H9 (cell line): Measurements from ENCODE around the gene ABCA7. TPM values are rescaled to one million over a fixed set of nuclear protein-coding genes. Genes with fewer than 3 reads are reported as not detected.

Experiments
- DNase-seq: peaks from one replicate; pipeline ENCODE4 v3.0.0-alpha.2; 2017
- H2AFZ ChIP-seq: one replicate; pipeline ENCODE4 v1.6.1; 2013; ENCODE audit warnings: mild to moderate bottlenecking, low read length, control low read depth, moderate library complexity
- H2AK5ac ChIP-seq: 2 replicates; pipeline ENCODE4 v1.6.1; 2013; ENCODE audit warnings: low read length, control low read depth, mixed read lengths; ENCODE audit not compliant: insufficient read length
- H2BK120ac ChIP-seq: one replicate; pipeline ENCODE4 v1.6.1; 2013; ENCODE audit warnings: low read depth, mild to moderate bottlenecking, low read length, control low read depth, inconsistent platforms; ENCODE audit not compliant: poor library complexity, severe bottlenecking
- H2BK12ac ChIP-seq: 2 replicates; pipeline ENCODE4 v1.6.1; 2013; ENCODE audit warnings: low read length, control low read depth, mixed read lengths, low read depth; ENCODE audit not compliant: insufficient read length
- H2BK15ac ChIP-seq: 2 replicates; pipeline ENCODE4 v1.6.1; 2013; ENCODE audit warnings: low read depth, low read length, control low read depth
- H2BK20ac ChIP-seq: one replicate; pipeline ENCODE4 v1.6.1; 2013; ENCODE audit warnings: low read depth, mild to moderate bottlenecking, low read length, control low read depth, inconsistent platforms; ENCODE audit not compliant: poor library complexity, severe bottlenecking
- H2BK5ac ChIP-seq: 2 replicates; pipeline ENCODE4 v1.6.1; 2013; ENCODE audit warnings: low read length, control low read depth, mixed read lengths; ENCODE audit not compliant: insufficient read length
- H3K14ac ChIP-seq: 2 replicates; pipeline ENCODE4 v1.6.1; 2013; ENCODE audit warnings: low read length, control low read depth; ENCODE audit not compliant: insufficient read depth
- H3K18ac ChIP-seq: 2 replicates; pipeline ENCODE4 v1.6.1; 2013; ENCODE audit warnings: low read depth, mild to moderate bottlenecking, mixed read lengths, low read length, control low read depth; ENCODE audit not compliant: insufficient read length
- H3K23ac ChIP-seq: 2 replicates; pipeline ENCODE4 v1.6.1; 2013; ENCODE audit warnings: low read length, control low read depth, mixed read lengths, low read depth; ENCODE audit not compliant: insufficient read length
- H3K23me2 ChIP-seq: 2 replicates; pipeline ENCODE4 v1.6.1; 2013; ENCODE audit warnings: low read depth, mild to moderate bottlenecking, mixed read lengths, low read length, control low read depth; ENCODE audit not compliant: insufficient read length, poor library complexity, severe bottlenecking
- H3K27ac ChIP-seq: 2 replicates; pipeline ENCODE4 v1.5.1; 2013; ENCODE audit warnings: low read length, control low read depth, mixed read lengths, low read depth; ENCODE audit not compliant: insufficient read length
- H3K27me3 ChIP-seq: 2 replicates; pipeline ENCODE4 v1.6.1; 2013; ENCODE audit warnings: low read length, control low read depth, inconsistent platforms; ENCODE audit not compliant: insufficient read depth
- H3K4ac ChIP-seq: 2 replicates; pipeline ENCODE4 v1.6.1; 2013; ENCODE audit warnings: low read depth, mild to moderate bottlenecking, control low read depth, inconsistent platforms, low read length, moderate library complexity
- H3K4me1 ChIP-seq: 2 replicates; pipeline ENCODE4 v1.6.1; 2013; ENCODE audit warnings: low read length, control low read depth, inconsistent platforms; ENCODE audit not compliant: insufficient read depth
- H3K4me2 ChIP-seq: 2 replicates; pipeline ENCODE4 v1.6.1; 2013; ENCODE audit warnings: low read length, control low read depth, mixed read lengths; ENCODE audit not compliant: insufficient read length, insufficient read depth
- H3K56ac ChIP-seq: 2 replicates; pipeline ENCODE4 v1.6.1; 2013; ENCODE audit warnings: low read depth, mild to moderate bottlenecking, mixed read lengths, low read length, control low read depth; ENCODE audit not compliant: insufficient read length
- H3K79me1 ChIP-seq: 2 replicates; pipeline ENCODE4 v1.6.1; 2013; ENCODE audit warnings: low read depth, mild to moderate bottlenecking, moderate library complexity, low read length, control low read depth, inconsistent platforms; ENCODE audit not compliant: insufficient read depth, poor library complexity, severe bottlenecking
- H3K79me2 ChIP-seq: 2 replicates; pipeline ENCODE4 v1.6.1; 2013; ENCODE audit warnings: low read length, control low read depth, inconsistent platforms; ENCODE audit not compliant: insufficient read depth
- H3K9ac ChIP-seq: 2 replicates; pipeline ENCODE4 v1.6.1; 2013; ENCODE audit warnings: low read length, control low read depth, mixed read lengths; ENCODE audit not compliant: insufficient read length; ENCODE audit errors: extremely low read depth
- H3K9me3 ChIP-seq: one replicate; pipeline ENCODE4 v1.6.1; 2013; ENCODE audit warnings: low read depth, low read length, inconsistent platforms; ENCODE audit not compliant: control insufficient read depth
- H3T11ph ChIP-seq: one replicate; pipeline ENCODE4 v1.6.1; 2013; ENCODE audit warnings: mild to moderate bottlenecking, low read length, control low read depth, inconsistent platforms
- H4K20me1 ChIP-seq: one replicate; pipeline ENCODE4 v1.6.1; 2013; ENCODE audit not compliant: control insufficient read depth, insufficient read length, insufficient read depth
- H4K5ac ChIP-seq: 2 replicates; pipeline ENCODE4 v1.6.1; 2013; ENCODE audit warnings: low read depth, mild to moderate bottlenecking, mixed read lengths, low read length, control low read depth; ENCODE audit not compliant: insufficient read length
- H4K8ac ChIP-seq: replicated peaks from 2 replicates; pipeline ENCODE4 v1.6.1; 2013; ENCODE audit warnings: low read length, control low read depth, mixed read lengths, low read depth; ENCODE audit not compliant: insufficient read length
- H4K91ac ChIP-seq: 2 replicates; pipeline ENCODE4 v1.6.1; 2013; ENCODE audit warnings: low read depth, mild to moderate bottlenecking, moderate library complexity, mixed read lengths, low read length, control low read depth; ENCODE audit not compliant: insufficient read length
- H3K27ac Mint-ChIP-seq, 3 experiments: 2 replicates in 2 of 3; 3 replicates in 1 of 3; pipeline ENCODE4 v1.8.0; 2020 to 2021; ENCODE audit warnings: mixed read lengths in 3 of 3, mild to moderate bottlenecking in 1 of 3, moderate library complexity in 1 of 3
- H3K27me3 Mint-ChIP-seq: 2 replicates; pipeline ENCODE4 v1.8.0; 2021; ENCODE audit warnings: low read depth, mild to moderate bottlenecking, moderate library complexity, mixed read lengths
- H3K36me3 Mint-ChIP-seq, 3 experiments: 2 replicates in 2 of 3; 3 replicates in 1 of 3; pipeline ENCODE4 v1.8.0; 2020 to 2021; ENCODE audit warnings: low read depth in 3 of 3, mixed read lengths in 3 of 3; ENCODE audit not compliant: insufficient read depth in 1 of 3
- H3K4me1 Mint-ChIP-seq, 2 experiments: 2 replicates each; pipeline ENCODE4 v1.8.0; 2020; ENCODE audit warnings: mixed read lengths in 2 of 2
- H3K4me3 Mint-ChIP-seq, 2 experiments: 2 replicates in 1 of 2; 3 replicates in 1 of 2; pipeline ENCODE4 v1.8.0; 2020 to 2021; ENCODE audit warnings: mild to moderate bottlenecking in 2 of 2, mixed read lengths in 2 of 2, moderate library complexity in 1 of 2
- H3K9me3 Mint-ChIP-seq, 2 experiments: 2 replicates in 1 of 2; 3 replicates in 1 of 2; pipeline ENCODE4 v1.8.0; 2020; ENCODE audit warnings: mild to moderate bottlenecking in 2 of 2, mixed read lengths in 2 of 2, moderate library complexity in 1 of 2
- CTCF ChIP-seq: fragments of 200-600 bp; sonication (generic); conservative IDR thresholded peaks from 3 replicates; pipeline ENCODE4 v1.8.0; 2021; ENCODE audit warnings: antibody characterized with exemption, mild to moderate bottlenecking
- WGBS: extraction: QIAGEN DNeasy Blood & Tissue Kit; methylation state at CpG from one replicate; pipeline ENCODE4 v1.1.7; 2013; ENCODE audit warnings: missing lambda C conversion rate, low lambda C conversion rate, mixed read lengths; ENCODE audit not compliant: insufficient read length; ENCODE audit errors: extremely low coverage; 5-methylcytosine and 5-hydroxymethylcytosine counted together
- total RNA-seq: library from RNA; stranded (reverse); gene quantifications from 2 replicates; pipeline ENCODE4 v1.2.1, GENCODE V29; 2021

The ABCA7 gene
- total RNA-seq, 1 experiment from 2014 or later, result 34.6 TPM

- H3K4ac ChIP-seq, result no peak overlapping the region
- H3K4me1 ChIP-seq, result no peaks in the 10 kb centered on the region
- H2BK20ac ChIP-seq, result no peak overlapping the region
- H2BK5ac ChIP-seq, result no peak overlapping the region
- peaks cover 3 to 9% of the 10 kb centered on the region in 2 experiments; a peak in 2 of 4 replicates for H3K4me1 Mint-ChIP-seq
- peaks cover 14 to 46% (median 43%) of the 10 kb centered on the region in 3 experiments; a peak in 6 of 7 replicates for H3K36me3 Mint-ChIP-seq
- no peaks in the 10 kb centered on the region for H3K9me3 Mint-ChIP-seq
- H3K27ac Mint-ChIP-seq, result no peak overlapping the region
- H3K14ac ChIP-seq, result no peak overlapping the region
- H3K27ac ChIP-seq, result no peak overlapping the region
- no peak overlapping the region for H2BK15ac ChIP-seq
- no peak overlapping the region for H4K5ac ChIP-seq
- DNase-seq, result no peak
- no peak overlapping the region for H2AK5ac ChIP-seq
- H3K27me3 Mint-ChIP-seq, result peaks cover 1% of the 10 kb centered on the region
- no peak for TF ChIP-seq CTCF
- H3K4me3 Mint-ChIP-seq, result peak overlapping the region in 1 of 2 experiments; percentile 73; a peak in 2 of 5 replicates
- H3K27me3 ChIP-seq, result no peaks in the 10 kb centered on the region
- no peak overlapping the region for H2BK120ac ChIP-seq
- no peaks in the 10 kb centered on the region for H4K20me1 ChIP-seq
- H3K23me2 ChIP-seq, result no peaks in the 10 kb centered on the region
- WGBS, result no CpG with 5 or more reads among the region's 43 CpGs
- no peak overlapping the region for H3T11ph ChIP-seq
- H4K8ac ChIP-seq, result no peak overlapping the region
- no peak overlapping the region for H3K9ac ChIP-seq
- no peak overlapping the region for H3K4me2 ChIP-seq
- H3K79me2 ChIP-seq, result no peaks in the 10 kb centered on the region
- no peaks in the 10 kb centered on the region for H3K9me3 ChIP-seq
- no peak overlapping the region for H3K56ac ChIP-seq
- no peak overlapping the region for H3K23ac ChIP-seq
- H3K18ac ChIP-seq, result no peak overlapping the region
- H2AFZ ChIP-seq, result no peak overlapping the region
- H2BK12ac ChIP-seq, result no peak overlapping the region
- no peaks in the 10 kb centered on the region for H3K79me1 ChIP-seq
- no peak overlapping the region for H4K91ac ChIP-seq
Measured at GRCh38 chr19:1084024-1084868, 44.3 kb downstream of the ABCA7 start.
